K562 (cell line): Measurements from ENCODE around the gene PTGIR. TPM values are rescaled to one million over a fixed set of nuclear protein-coding genes. Genes with fewer than 3 reads are reported as not detected.
A peak's percentile ranks its signal among the peaks of the same experiment; 100 is the strongest.

Experiments
- ADNP ChIP-seq: fragments of 200-800 bp; sonication (Bioruptor generic); IDR thresholded peaks from 2 replicates; pipeline ENCODE4 v1.6.1; 2016; ENCODE audit warnings: missing genetic modification characterization, missing compliant biosample characterization
- ARID1B ChIP-seq: fragments of 450-650 bp; IDR thresholded peaks from 2 replicates; pipeline ENCODE4 v1.6.1; 2016; ENCODE audit warnings: antibody characterized with exemption, mild to moderate bottlenecking, inconsistent platforms
- CREB3L1 ChIP-seq: fragments of 450-650 bp; IDR thresholded peaks from 2 replicates; pipeline ENCODE4 v1.6.1; 2014; ENCODE audit warnings: low read depth, mild to moderate bottlenecking, moderate library complexity, borderline replicate concordance
- CSDE1 ChIP-seq, 2 experiments: fragments of 450-650 bp; IDR thresholded peaks; 2 replicates each; pipeline ENCODE4 v1.6.1; 2016; ENCODE audit warnings: mild to moderate bottlenecking in 1 of 2
- ETV6 ChIP-seq, 3 experiments: fragments of 150-350 bp in 1 of 3; sonication (generic) in 1 of 3; formaldehyde crosslinking in 1 of 3; IDR thresholded peaks; 2 replicates each; pipeline versions ENCODE4 v1.6.1 to v1.8.0; 2014 to 2022; ENCODE audit warnings: borderline replicate concordance in 2 of 3, low read depth in 2 of 3, antibody characterized with exemption in 1 of 3, low read length in 1 of 3, mild to moderate bottlenecking in 1 of 3, missing genetic modification reagents in 1 of 3
- FIP1L1 ChIP-seq: fragments of 200-400 bp; formaldehyde crosslinking; IDR thresholded peaks from 2 replicates; pipeline ENCODE4 v1.6.1; 2018; ENCODE audit warnings: mild to moderate bottlenecking, low read depth, low read length; ENCODE audit not compliant: poor library complexity, severe bottlenecking
- HDAC2 ChIP-seq: fragments of 450-650 bp; IDR thresholded peaks from 2 replicates; pipeline ENCODE4 v1.6.1; 2016; ENCODE audit warnings: mild to moderate bottlenecking
- KDM1A ChIP-seq, 2 experiments: fragments of 450-650 bp; IDR thresholded peaks; 2 replicates each; pipeline ENCODE4 v1.6.1; 2016; ENCODE audit warnings: mild to moderate bottlenecking in 2 of 2
- KLF16 ChIP-seq: IDR thresholded peaks from 2 replicates; pipeline ENCODE4 v1.6.1; 2016; ENCODE audit warnings: antibody characterized with exemption
- KLF6 ChIP-seq: fragments of 250-450 bp; sonication (Bioruptor Pico); IDR thresholded peaks from 2 replicates; pipeline ENCODE4 v1.4.0; 2020; ENCODE audit warnings: mild to moderate bottlenecking, moderate library complexity, borderline replicate concordance
- NRF1 ChIP-seq, 2 experiments: fragments of 450-650 bp; IDR thresholded peaks in 1 of 2; conservative IDR thresholded peaks in 1 of 2; 2 replicates each; pipeline ENCODE4 v1.6.1; 2014; ENCODE audit warnings: mild to moderate bottlenecking in 2 of 2
- RCOR1 ChIP-seq, 2 experiments: IDR thresholded peaks; 2 replicates each; pipeline ENCODE4 v1.6.1; 2012; ENCODE audit warnings: low read depth in 2 of 2, low read length in 2 of 2, borderline replicate concordance in 1 of 2, improper control_type of control experiment in 1 of 2
- SMC3 ChIP-seq: conservative IDR thresholded peaks from 2 replicates; pipeline ENCODE4 v1.6.1; 2011; ENCODE audit warnings: low read depth, low read length, improper control_type of control experiment; ENCODE audit not compliant: insufficient read depth
- TCF7 ChIP-seq: sonication (generic); IDR thresholded peaks from 2 replicates; pipeline ENCODE4 v1.6.1; 2016; ENCODE audit warnings: antibody characterized with exemption, borderline replicate concordance
- TFAP4 ChIP-seq: sonication (generic); formaldehyde crosslinking; IDR thresholded peaks from 2 replicates; pipeline ENCODE4 v1.8.0; 2022; ENCODE audit warnings: missing genetic modification reagents, mild to moderate bottlenecking, moderate library complexity, borderline replicate concordance
- TFE3 ChIP-seq: fragments of 450-650 bp; formaldehyde crosslinking; IDR thresholded peaks from 2 replicates; pipeline ENCODE4 v1.4.0; 2020; ENCODE audit warnings: mild to moderate bottlenecking, mixed read lengths
- ZBTB17 ChIP-seq: fragments of 450-650 bp; formaldehyde crosslinking; IDR thresholded peaks from 2 replicates; pipeline ENCODE4 v1.4.0; 2020; ENCODE audit warnings: mild to moderate bottlenecking
- ZMIZ1 ChIP-seq, 2 experiments: fragments of 150-350 bp in 1 of 2; IDR thresholded peaks; 2 replicates each; pipeline ENCODE4 v1.6.1; 2012 to 2016; ENCODE audit warnings: low read depth in 2 of 2, low read length in 2 of 2, mild to moderate bottlenecking in 1 of 2, moderate library complexity in 1 of 2
- ZNF444 ChIP-seq: fragments of 250-450 bp; sonication (Bioruptor Pico); IDR thresholded peaks from 2 replicates; pipeline ENCODE4 v1.4.0; 2020; ENCODE audit warnings: mild to moderate bottlenecking, moderate library complexity
- ZNF583 ChIP-seq: fragments of 250-450 bp; sonication (Bioruptor Pico); IDR thresholded peaks from 2 replicates; pipeline ENCODE4 v1.4.0; 2020
- polyA plus RNA-seq, 8 experiments: library from polyadenylated mRNA; depleted of rRNA in 4 of 8; stranded (reverse) in 5 of 8; unstranded in 3 of 8; fragments of >200 nt; fragmentation: Nextera tagmentation in 2 of 8; fragmentation: Illumina TruSeq in 1 of 8; extraction: Ambion mirVana in 2 of 8; extraction: Trizol in 1 of 8; gene quantifications; 2 replicates each; pipeline versions ENCODE4 v1.2.1 to v1.2.3, GENCODE V29; 2011 to 2014; ENCODE audit warnings: inconsistent platforms in 1 of 8, missing spikeins in 1 of 8
- total RNA-seq, 7 experiments: library from RNA; depleted of rRNA in 6 of 7; stranded (reverse); fragments of >200 nt in 6 of 7; fragmentation: Illumina TruSeq in 2 of 7; extraction: Trizol in 2 of 7; gene quantifications; 2 replicates each; pipeline versions ENCODE4 v1.2.1 to v1.2.3, GENCODE V29; 2011 to 2021; ENCODE audit warnings: low replicate concordance in 1 of 7

The PTGIR gene
- total and polyA plus RNA-seq, 9 of the 15 experiments (the other 6 are each of a cell fraction or from before 2014, with no cell fraction given) = 0.11 to 3.4 (median 1.1) TPM; not detected in 1

GRCh38 chr19:46616631-46617322 lies 8.1 kb downstream of the PTGIR start (continued):
- TF ChIP-seq FIP1L1 (no peak), HDAC2 (no peak), ETV6 (IDR thresholded peaks at IDR 0.05; ENCODE audit: borderline replicate concordance in 1 of 2, low read depth in 2 of 2, low read length in 1 of 2) (no peak), ETV6 (CRISPR knock-in tag; IDR thresholded peaks at IDR 0.05; ENCODE audit: borderline replicate concordance) (no peak), TFAP4 (CRISPR knock-in tag) (peak; percentile 95), SMC3 (peak; percentile 60), TCF7 (no peak), CSDE1 (IDR thresholded peaks at IDR 0.05) (no peak), ZMIZ1 (IDR thresholded peaks at IDR 0.05; ENCODE audit: low read depth in 2 of 2, low read length in 2 of 2) (no peak), KDM1A (IDR thresholded peaks at IDR 0.05) (no peak), NRF1 (conservative IDR thresholded peaks at IDR 0.05 in 1 of 2, IDR thresholded peaks at IDR 0.05 in 1 of 2) (no peak), ZBTB17 (CRISPR knock-in tag) (no peak), ZNF583 (CRISPR knock-in tag) (no peak), KLF16 (0 out of 2 replicates have a peak, but pooled peaks have one; percentile 41), KLF6 (CRISPR knock-in tag) (no peak), ARID1B (0 out of 2 replicates have a peak, but pooled peaks have one; percentile 27), CREB3L1 (no peak), ADNP (no peak), TFE3 (CRISPR knock-in tag) (no peak), RCOR1 (IDR thresholded peaks at IDR 0.05; ENCODE audit: borderline replicate concordance in 1 of 2, low read depth in 2 of 2, low read length in 2 of 2) (peak in 1 of 2 experiments; percentile 21; a peak in 1 of 4 replicates), ZNF444 (CRISPR knock-in tag) (no peak)
